Hepatocyte (in vitro differentiated cells): ENCODE data around the gene ZNF143. TPM values are rescaled to one million over a fixed set of nuclear protein-coding genes. Genes with fewer than 3 reads are reported as not detected.

ENCODE experiments used
- DNase-seq: peaks from one replicate; pipeline ENCODE4 v3.0.0-alpha.2; 2016; ENCODE audit warnings: low spot score
- H2AFZ ChIP-seq: fragments of 200-600 bp; sonication (generic); 2 replicates; pipeline ENCODE4 v1.6.0; 2016; ENCODE audit warnings: antibody characterized with exemption, mild to moderate bottlenecking
- H3K27ac ChIP-seq: fragments of 200-600 bp; sonication (generic); 2 replicates; pipeline ENCODE4 v1.5.1; 2016; ENCODE audit warnings: mild to moderate bottlenecking
- H3K27me3 ChIP-seq: fragments of 200-600 bp; sonication (generic); 2 replicates; pipeline ENCODE4 v1.6.1; 2016
- H3K36me3 ChIP-seq: fragments of 200-600 bp; sonication (generic); replicated peaks from 2 replicates; pipeline ENCODE4 v1.5.1; 2016; ENCODE audit warnings: low read depth; ENCODE audit not compliant: insufficient read depth
- H3K4me1 ChIP-seq: fragments of 200-600 bp; sonication (generic); 2 replicates; pipeline ENCODE4 v1.5.1; 2016; ENCODE audit warnings: mild to moderate bottlenecking, moderate library complexity; ENCODE audit not compliant: insufficient read depth
- H3K4me2 ChIP-seq: fragments of 200-600 bp; sonication (generic); 2 replicates; pipeline ENCODE4 v1.6.0; 2016
- H3K4me3 ChIP-seq: fragments of 200-600 bp; sonication (generic); 2 replicates; pipeline ENCODE4 v1.5.1; 2016; ENCODE audit warnings: mild to moderate bottlenecking
- H3K79me2 ChIP-seq: fragments of 200-600 bp; sonication (generic); 2 replicates; pipeline ENCODE4 v1.6.0; 2017; ENCODE audit warnings: mild to moderate bottlenecking
- H3K9me2 ChIP-seq: fragments of 200-600 bp; sonication (generic); replicated peaks from 2 replicates; pipeline ENCODE4 v1.6.0; 2017; ENCODE audit warnings: mild to moderate bottlenecking; ENCODE audit not compliant: insufficient read depth
- H3K9me3 ChIP-seq: fragments of 200-600 bp; sonication (generic); 2 replicates; pipeline ENCODE4 v1.5.1; 2016; ENCODE audit warnings: low read depth, mild to moderate bottlenecking
- H4K20me1 ChIP-seq: fragments of 200-600 bp; sonication (generic); 2 replicates; pipeline ENCODE4 v1.6.0; 2016; ENCODE audit warnings: mild to moderate bottlenecking; ENCODE audit not compliant: insufficient read depth, poor library complexity, severe bottlenecking
- CTCF ChIP-seq: fragments of 200-600 bp; sonication (generic); IDR thresholded peaks from 2 replicates; pipeline ENCODE4 v1.5.1; 2016; ENCODE audit warnings: antibody characterized with exemption, mild to moderate bottlenecking; ENCODE audit not compliant: poor library complexity
- EZH2 ChIP-seq: fragments of 200-600 bp; sonication (generic); IDR thresholded peaks from 2 replicates; pipeline ENCODE4 v1.6.1; 2016; ENCODE audit warnings: antibody characterized with exemption, mild to moderate bottlenecking, borderline replicate concordance
- EZH2phosphoT487 ChIP-seq: fragments of 200-600 bp; sonication (generic); IDR thresholded peaks from one replicate; pipeline ENCODE4 v1.6.1; 2018; ENCODE audit warnings: antibody characterized with exemption, mild to moderate bottlenecking, low read depth, moderate library complexity; ENCODE audit not compliant: unreplicated experiment, severe bottlenecking
- WGBS: methylation state at CpG from one replicate; pipeline ENCODE4 v1.1.6; 2016; ENCODE audit warnings: low lambda C conversion rate; ENCODE audit errors: missing lambda C conversion rate; 5-methylcytosine and 5-hydroxymethylcytosine counted together
- polyA plus RNA-seq: library from polyadenylated mRNA; unstranded; fragments of >200 nt; fragmentation: Nextera tagmentation; extraction: Ambion mirVana; gene quantifications from 2 replicates; pipeline ENCODE4 v1.2.1, GENCODE V29; 2016
- total RNA-seq: library from RNA; depleted of rRNA; stranded (reverse); fragments of >200 nt; gene quantifications from 2 replicates; pipeline ENCODE4 v1.2.3, GENCODE V29; 2014

ZNF143 gene
- total and polyA plus RNA-seq, 2 experiments from 2014 or later, result 20.9 to 36.1 TPM

GRCh38 chr11:9525116-9525515 is 64.3 kb downstream of the ZNF143 start:
- Histone ChIP-seq H3K9me2 (no peaks in the 10 kb centered on the region), H3K4me2 (no peak overlapping the region), H3K9me3 (no peaks in the 10 kb centered on the region), H3K4me3 (no peak overlapping the region), H4K20me1 (no peaks in the 10 kb centered on the region), H3K4me1 (peaks cover 28% of the 10 kb centered on the region), H3K27me3 (no peaks in the 10 kb centered on the region), H2AFZ (no peak overlapping the region), H3K36me3 (no peaks in the 10 kb centered on the region), H3K79me2 (no peaks in the 10 kb centered on the region), H3K27ac (no peak overlapping the region)
- no peak for DNase-seq
- WGBS, result 89% methylated on average over 3 of the region's 3 CpGs
- no peak for TF ChIP-seq EZH2
- TF ChIP-seq EZH2phosphoT487, result no peak
- no peak for TF ChIP-seq CTCF

GRCh38 chr11:9527481-9528135 is 66.8 kb downstream of the ZNF143 start:
- Histone ChIP-seq H3K4me3 (no peak overlapping the region), H3K79me2 (no peaks in the 10 kb centered on the region), H3K27ac (peak overlapping the region; percentile 86), H3K9me2 (no peaks in the 10 kb centered on the region), H3K4me2 (peak overlapping the region; percentile 5), H3K36me3 (no peaks in the 10 kb centered on the region), H4K20me1 (no peaks in the 10 kb centered on the region), H3K4me1 (peaks cover 34% of the 10 kb centered on the region), H2AFZ (no peak overlapping the region), H3K9me3 (no peaks in the 10 kb centered on the region), H3K27me3 (no peaks in the 10 kb centered on the region)
- no peak for DNase-seq
- 49% methylated on average over 8 of the region's 8 CpGs for WGBS
- TF ChIP-seq CTCF (no peak), EZH2phosphoT487 (no peak), EZH2 (no peak)

GRCh38 chr11:9528136-9528501 is 67.3 kb downstream of the ZNF143 start:
- Histone ChIP-seq H3K27ac (peak overlapping the region; percentile 86), H3K36me3 (no peaks in the 10 kb centered on the region), H3K4me1 (peaks cover 39% of the 10 kb centered on the region), H3K79me2 (no peaks in the 10 kb centered on the region), H3K9me2 (no peaks in the 10 kb centered on the region), H2AFZ (no peak overlapping the region), H3K4me3 (no peak overlapping the region), H3K4me2 (no peak overlapping the region), H4K20me1 (no peaks in the 10 kb centered on the region), H3K27me3 (no peaks in the 10 kb centered on the region), H3K9me3 (no peaks in the 10 kb centered on the region)
- 89% methylated on average over 1 of the region's 1 CpG for WGBS
- no peak for TF ChIP-seq CTCF
- no peak for TF ChIP-seq EZH2phosphoT487
- TF ChIP-seq EZH2, result no peak
- no peak for DNase-seq
